ENCODE data around the gene CDKN2C. TPM values are rescaled to one million over a fixed set of nuclear protein-coding genes. Genes with fewer than 3 reads are reported as not detected.

The CDKN2C gene
- total and polyA plus RNA-seq, 2 donors (not counting 3 experiments of a cell fraction or from before 2014, with no cell fraction given), result 12.8 to 19.8 TPM

DNA sequence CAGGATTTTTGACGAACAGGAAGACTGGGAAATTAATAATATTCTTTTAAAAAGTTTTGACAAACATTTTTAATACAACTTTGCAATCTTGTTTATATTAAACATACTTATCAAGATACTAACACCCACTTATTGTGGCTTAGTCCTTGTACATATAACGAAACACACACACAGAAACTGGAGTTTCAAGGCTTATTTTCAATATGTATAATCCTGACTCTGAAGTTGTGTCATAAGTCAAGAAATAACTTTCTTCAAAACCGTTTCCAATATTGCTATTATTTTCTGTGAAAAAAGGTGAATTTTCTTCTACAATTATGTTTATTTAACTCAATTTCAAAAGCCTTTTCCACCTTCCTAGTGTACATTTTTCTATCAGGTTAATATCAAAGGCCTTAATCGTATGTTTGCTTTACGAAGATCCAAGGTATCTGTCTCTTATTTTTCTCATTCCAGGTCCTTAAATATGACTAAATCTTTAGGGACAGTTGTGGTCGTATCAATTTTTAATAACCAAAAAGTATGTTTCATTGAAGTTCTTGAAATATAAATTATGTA is 1.8 kb downstream of the CDKN2C start:
- BruUV-seq (replicated peaks), result no TSS peak
- dilution Hi-C loops (cut with MboI; ENCODE audit: extremely low pct_ligation_motif_present, low sequenced_read_pairs) (no loop called here), intact Hi-C loops (cut with micrococcal nuclease) (no loop called here)
- POLR2A ChIA-PET, result no interaction called here
- no peaks in the 10 kb centered on the region for H4K20me1 ChIP-seq (replicated peaks; ENCODE audit: control insufficient read depth, extremely low read depth, insufficient read depth, low read length)
- H2AFZ ChIP-seq (ENCODE audit: low read depth, low read length), result no peak overlapping the region
- H3K27me3 ChIP-seq (ENCODE audit: control insufficient read depth in 2 of 2, insufficient read depth in 2 of 2, low read length in 2 of 2), result no peaks in the 10 kb centered on the region
- no peaks in the 10 kb centered on the region for H3K9me3 ChIP-seq (replicated peaks; ENCODE audit: control insufficient read depth, insufficient read depth, low read length)
- FAIRE-seq (no peak), DNase-seq (ENCODE audit: low read depth, low spot score) (peak; percentile 17)
- H3K27ac ChIP-seq (ENCODE audit: insufficient read depth, low read depth, low read length), result no peak overlapping the region
- H3K36me3 ChIP-seq (ENCODE audit: control insufficient read depth in 2 of 2, extremely low read depth in 1 of 2, insufficient read depth in 2 of 2, low read length in 2 of 2), result no peaks in the 10 kb centered on the region
- H3K4me2 ChIP-seq (ENCODE audit: insufficient read depth, low read length), result peak overlapping the region; percentile 93
- TF ChIP-seq GATA2 (IDR thresholded peaks at IDR 0.05; ENCODE audit: insufficient read depth, insufficient read length, low read depth, low read length) (no peak), FOS (IDR thresholded peaks at IDR 0.05; ENCODE audit: borderline replicate concordance, insufficient read depth, low read length) (no peak), POLR2AphosphoS5 (IDR thresholded peaks at IDR 0.05; ENCODE audit: insufficient read depth, low read depth, low read length) (no peak), MYC (IDR thresholded peaks at IDR 0.05; ENCODE audit: low read depth, low read length) (no peak), EZH2 (IDR thresholded peaks at IDR 0.05; ENCODE audit: borderline replicate concordance, low read depth, low read length, severe bottlenecking) (no peak), JUN (IDR thresholded peaks at IDR 0.05; ENCODE audit: borderline replicate concordance, insufficient read depth, insufficient read length, low read depth) (no peak), POLR2A (IDR thresholded peaks at IDR 0.05; ENCODE audit: low read depth, low read length) (no peak)
- TF ChIP-seq, protein P1, sequence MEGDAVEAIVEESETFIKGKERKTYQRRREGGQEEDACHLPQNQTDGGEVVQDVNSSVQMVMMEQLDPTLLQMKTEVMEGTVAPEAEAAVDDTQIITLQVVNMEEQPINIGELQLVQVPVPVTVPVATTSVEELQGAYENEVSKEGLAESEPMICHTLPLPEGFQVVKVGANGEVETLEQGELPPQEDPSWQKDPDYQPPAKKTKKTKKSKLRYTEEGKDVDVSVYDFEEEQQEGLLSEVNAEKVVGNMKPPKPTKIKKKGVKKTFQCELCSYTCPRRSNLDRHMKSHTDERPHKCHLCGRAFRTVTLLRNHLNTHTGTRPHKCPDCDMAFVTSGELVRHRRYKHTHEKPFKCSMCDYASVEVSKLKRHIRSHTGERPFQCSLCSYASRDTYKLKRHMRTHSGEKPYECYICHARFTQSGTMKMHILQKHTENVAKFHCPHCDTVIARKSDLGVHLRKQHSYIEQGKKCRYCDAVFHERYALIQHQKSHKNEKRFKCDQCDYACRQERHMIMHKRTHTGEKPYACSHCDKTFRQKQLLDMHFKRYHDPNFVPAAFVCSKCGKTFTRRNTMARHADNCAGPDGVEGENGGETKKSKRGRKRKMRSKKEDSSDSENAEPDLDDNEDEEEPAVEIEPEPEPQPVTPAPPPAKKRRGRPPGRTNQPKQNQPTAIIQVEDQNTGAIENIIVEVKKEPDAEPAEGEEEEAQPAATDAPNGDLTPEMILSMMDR (IDR thresholded peaks at IDR 0.05; ENCODE audit: extremely low read depth in 1 of 2, insufficient read depth in 1 of 2, low read depth in 1 of 2, low read length in 2 of 2), result no peak
- TF ChIP-seq, protein P2, sequence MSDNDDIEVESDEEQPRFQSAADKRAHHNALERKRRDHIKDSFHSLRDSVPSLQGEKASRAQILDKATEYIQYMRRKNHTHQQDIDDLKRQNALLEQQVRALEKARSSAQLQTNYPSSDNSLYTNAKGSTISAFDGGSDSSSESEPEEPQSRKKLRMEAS (IDR thresholded peaks at IDR 0.05; ENCODE audit: insufficient read depth, insufficient read length), result no peak
- CTCF ChIA-PET, result interaction anchor here (1.0 to 2.1 kb wide), 4 partner anchors 11 to 220 kb away, joined by 3 to 15 read pairs (median 4); no protein-coding TSS in a partner anchor
- H3K9me1 ChIP-seq (replicated peaks; ENCODE audit: control insufficient read depth, extremely low read depth, insufficient read depth, low read length), result no peaks in the 10 kb centered on the region
- peak overlapping the region; percentile 10 for H3K9ac ChIP-seq (replicated peaks; ENCODE audit: extremely low read depth, insufficient read depth, low read length)
- H3K79me2 ChIP-seq (ENCODE audit: control insufficient read depth, insufficient read depth, low read length), result peaks cover 35% of the 10 kb centered on the region
- H3K4me3 ChIP-seq (replicated peaks in 1 of 3; ENCODE audit: insufficient read depth in 1 of 3, low read depth in 1 of 3, low read length in 3 of 3), result no peak overlapping the region
- peaks cover 31% of the 10 kb centered on the region for H3K4me1 ChIP-seq (ENCODE audit: control insufficient read depth, extremely low read depth, insufficient read depth, low read length)
